ENCODE measurements around the gene STAT5B.

The STAT5B gene

DNA sequence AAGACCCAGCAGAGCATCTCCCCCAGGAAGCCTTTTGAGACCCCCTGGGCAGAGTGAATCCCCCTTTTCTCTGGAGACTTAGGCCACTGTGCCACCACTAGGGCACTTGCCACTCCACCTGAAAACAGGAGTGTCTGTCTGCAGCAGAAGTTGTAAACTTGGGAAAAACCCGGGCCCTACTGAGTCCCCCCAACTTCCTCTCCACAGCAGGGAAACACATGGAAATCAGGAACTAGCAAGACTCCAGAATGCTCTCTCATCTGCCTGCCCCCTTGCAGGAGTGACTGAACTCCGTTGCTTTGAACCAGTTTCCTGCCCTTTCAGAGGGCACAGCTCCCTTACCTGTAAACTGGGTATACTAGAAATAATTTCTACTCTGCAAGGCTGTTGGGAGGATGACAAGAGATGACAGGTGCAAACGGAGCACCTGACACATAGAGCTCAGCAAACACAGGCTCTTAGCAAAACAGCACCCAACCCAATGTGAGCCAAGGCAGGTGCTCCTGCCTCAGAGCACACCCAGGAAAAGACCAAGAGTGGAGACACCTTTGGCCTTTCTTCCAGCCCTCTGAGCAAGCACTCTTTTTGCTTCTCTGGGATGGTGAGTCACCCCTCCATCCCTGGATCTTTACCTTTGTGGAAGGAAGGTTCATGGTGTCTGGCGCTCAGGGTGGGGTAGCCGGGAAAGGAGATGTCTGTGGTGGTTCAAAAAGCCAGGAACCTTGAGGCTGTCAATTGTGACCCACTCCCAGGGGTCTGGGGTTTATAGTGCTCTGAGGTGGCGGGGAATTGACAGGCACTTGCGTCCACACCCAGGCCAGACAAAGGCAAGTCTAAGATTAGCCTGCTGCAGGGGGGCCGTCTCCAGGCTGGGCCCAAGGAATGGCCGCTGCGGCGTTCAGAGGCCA lies 91.2 kb downstream of the STAT5B start, which contains the start of gene HCRT:
Gene HCRT, minus strand, starts transcription at position 740 of the 908 bp plus-strand sequence. Its CDS starts 87 bp downstream, at position 653.
- no peaks in the 10 kb centered on the region for H3K79me1 ChIP-seq (ENCODE audit: low read length)
- H2AK5ac ChIP-seq (ENCODE audit: low read length), result no peak within 1 kb of the TSS
- H3K36me3 ChIP-seq (ENCODE audit: control insufficient read depth in 1 of 2, insufficient read depth in 2 of 2, low read length in 2 of 2), result no peaks in the 10 kb centered on the region
- peaks cover 12 to 22% of the 10 kb centered on the region in 2 experiments for H3K4me1 ChIP-seq (ENCODE audit: control insufficient read depth in 1 of 2, insufficient read depth in 2 of 2, low read length in 2 of 2)
- H4K91ac ChIP-seq (ENCODE audit: low read depth, low read length), result peak within 1 kb of the TSS; percentile 6
- H3K9ac ChIP-seq (ENCODE audit: low read length), result no peak within 1 kb of the TSS
- H3K4ac ChIP-seq (ENCODE audit: low read depth, low read length), result no peak within 1 kb of the TSS
- H3K23ac ChIP-seq (ENCODE audit: low read length), result no peak within 1 kb of the TSS
- no peaks in the 10 kb centered on the region for H3K79me2 ChIP-seq (ENCODE audit: control insufficient read depth, insufficient read depth, low read length, poor library complexity)
- H2BK120ac ChIP-seq (ENCODE audit: insufficient read depth, low read length, poor library complexity), result peak within 1 kb of the TSS; percentile 15
- peaks cover 6% of the 10 kb centered on the region for H3K9me3 ChIP-seq (ENCODE audit: insufficient read depth, low read depth, low read length)
- no peak within 1 kb of the TSS for H3K4me3 ChIP-seq (ENCODE audit: low read depth, low read length)
- no peak within 1 kb of the TSS for H2BK5ac ChIP-seq (ENCODE audit: low read depth, low read length, poor library complexity)
- DNase-seq, result no peak
- H3K27me3 ChIP-seq (ENCODE audit: insufficient read depth, low read length), result peaks cover 38% of the 10 kb centered on the region
- H2AFZ ChIP-seq (ENCODE audit: insufficient read depth, low read length, poor library complexity), result peak within 1 kb of the TSS; percentile 10
- no peak within 1 kb of the TSS for H4K12ac ChIP-seq (ENCODE audit: low read depth, low read length)
- peak within 1 kb of the TSS; percentile 83 for H3K4me2 ChIP-seq (ENCODE audit: low read length)
- no peak within 1 kb of the TSS for H3K14ac ChIP-seq (ENCODE audit: low read length)
- WGBS (ENCODE audit: extremely low coverage, insufficient coverage, insufficient read length), result no CpG with 5 or more reads among the region's 11 CpGs
- H3K27ac ChIP-seq (ENCODE audit: low read depth, low read length), result no peak within 1 kb of the TSS
- no peak within 1 kb of the TSS for H4K8ac ChIP-seq (ENCODE audit: low read depth, low read length)
- H2BK12ac ChIP-seq (ENCODE audit: low read length), result peak within 1 kb of the TSS; percentile 23
- H3K18ac ChIP-seq (ENCODE audit: low read length), result no peak within 1 kb of the TSS

DNA sequence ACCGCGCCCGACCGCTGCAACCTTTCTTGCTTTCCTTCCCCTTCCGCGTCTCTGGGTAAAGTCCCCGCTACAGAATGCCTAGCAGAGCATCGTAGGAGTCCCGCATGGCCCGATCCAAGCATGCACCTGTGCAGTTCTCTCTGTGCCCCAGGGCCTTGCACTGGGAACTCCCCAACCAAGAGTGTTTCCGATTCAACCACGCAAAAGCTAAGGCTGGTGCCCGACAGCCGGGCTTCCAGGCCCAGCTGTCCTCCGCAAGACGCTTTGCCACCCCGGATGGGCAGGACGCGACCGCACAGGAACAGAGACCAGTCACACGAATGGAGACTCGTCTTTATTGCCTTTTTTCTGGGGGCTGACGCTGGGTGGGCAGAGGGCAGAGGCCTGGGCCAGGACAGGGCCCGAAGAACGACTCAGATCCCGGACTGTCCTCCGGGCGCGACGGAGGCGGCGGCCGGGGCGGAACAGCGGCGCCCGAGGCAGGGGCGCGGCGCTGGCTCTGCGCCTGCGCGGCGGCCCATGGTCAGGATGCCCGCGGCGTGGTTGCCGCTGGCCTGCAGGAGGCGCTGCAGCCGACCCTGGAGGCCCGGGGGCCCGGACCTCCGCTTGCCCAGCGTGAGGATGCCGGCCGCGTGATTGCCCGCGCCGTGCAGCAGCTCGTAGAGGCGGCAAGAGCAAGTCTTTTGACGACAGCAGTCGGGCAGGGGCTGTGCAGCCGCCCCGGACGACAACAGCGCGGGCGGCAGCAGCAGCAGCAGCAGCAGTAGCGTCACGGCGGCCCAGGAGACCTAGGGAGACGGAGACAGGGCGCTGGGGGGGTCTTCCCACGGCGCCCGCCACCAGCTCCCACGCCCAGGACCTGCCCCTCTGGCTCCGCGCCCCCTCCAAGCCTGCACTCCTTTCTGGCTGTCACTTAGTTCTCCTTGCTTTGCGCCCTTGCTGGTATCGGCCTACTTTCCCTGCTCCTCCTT lies 92.2 kb downstream of the STAT5B start:
- WGBS (ENCODE audit: extremely low coverage, insufficient coverage, insufficient read length), result no CpG with 5 or more reads among the region's 83 CpGs
- no peak overlapping the region for H2AK5ac ChIP-seq (ENCODE audit: low read length)

DNA sequence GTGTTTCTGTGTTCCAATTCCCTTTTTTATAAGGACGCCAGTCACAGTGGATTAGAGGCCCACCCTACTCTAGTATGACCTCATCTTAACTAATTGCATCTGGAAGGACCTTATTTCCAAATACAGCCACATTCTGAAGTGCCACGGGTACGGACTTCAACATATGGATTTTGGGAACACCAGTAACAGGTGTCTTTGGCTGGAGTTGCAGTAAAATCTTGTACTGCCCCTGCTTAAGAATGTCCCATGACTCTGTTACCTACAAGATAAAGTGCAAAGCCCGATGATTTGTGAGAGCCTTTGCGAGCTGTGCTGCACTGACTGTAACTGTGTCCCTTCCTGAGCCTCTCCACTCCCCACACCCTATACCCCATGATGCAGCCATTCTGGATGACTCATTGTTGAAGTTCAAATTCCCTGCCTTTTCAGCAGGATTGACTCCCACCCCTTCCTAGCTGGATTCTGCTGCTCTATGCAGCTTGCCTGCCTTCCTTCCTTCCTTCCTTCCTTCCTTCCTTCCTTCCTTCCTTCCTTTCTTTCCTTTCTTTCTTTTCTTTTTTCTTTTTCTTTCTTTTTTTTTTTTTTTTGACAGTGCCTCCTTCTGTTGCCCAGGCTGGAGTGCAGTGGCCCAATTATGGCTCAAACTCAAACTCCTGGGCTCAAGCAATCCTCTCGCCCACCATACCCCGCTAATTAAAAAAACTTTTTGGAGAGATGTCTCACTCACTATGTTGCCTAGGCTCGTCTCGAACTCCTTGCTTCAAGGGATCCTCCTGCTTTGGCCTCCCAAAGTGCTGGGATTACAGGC lies 93.1 kb downstream of the STAT5B start:
- Histone ChIP-seq H3K18ac (ENCODE audit: low read length) (no peak overlapping the region), H2AFZ (ENCODE audit: insufficient read depth, low read length, poor library complexity) (no peak overlapping the region), H3K36me3 (ENCODE audit: control insufficient read depth in 1 of 2, insufficient read depth in 2 of 2, low read length in 2 of 2) (no peaks in the 10 kb centered on the region), H3K4me2 (ENCODE audit: low read length) (no peak overlapping the region), H2BK5ac (ENCODE audit: low read depth, low read length, poor library complexity) (no peak overlapping the region), H2AK5ac (ENCODE audit: low read length) (no peak overlapping the region), H3K23ac (ENCODE audit: low read length) (no peak overlapping the region), H3K14ac (ENCODE audit: low read length) (no peak overlapping the region), H3K4ac (ENCODE audit: low read depth, low read length) (no peak overlapping the region), H3K9me3 (ENCODE audit: insufficient read depth, low read depth, low read length) (peaks cover 9% of the 10 kb centered on the region), H3K79me2 (ENCODE audit: control insufficient read depth, insufficient read depth, low read length, poor library complexity) (no peaks in the 10 kb centered on the region), H3K4me1 (ENCODE audit: control insufficient read depth in 1 of 2, insufficient read depth in 2 of 2, low read length in 2 of 2) (peaks cover 12 to 22% of the 10 kb centered on the region in 2 experiments), H2BK120ac (ENCODE audit: insufficient read depth, low read length, poor library complexity) (no peak overlapping the region), H3K27ac (ENCODE audit: low read depth, low read length) (no peak overlapping the region), H4K12ac (ENCODE audit: low read depth, low read length) (no peak overlapping the region), H3K27me3 (ENCODE audit: insufficient read depth, low read length) (peaks cover 38% of the 10 kb centered on the region), H3K9ac (ENCODE audit: low read length) (no peak overlapping the region), H4K91ac (ENCODE audit: low read depth, low read length) (no peak overlapping the region), H4K8ac (ENCODE audit: low read depth, low read length) (no peak overlapping the region), H3K79me1 (ENCODE audit: low read length) (no peaks in the 10 kb centered on the region), H2BK12ac (ENCODE audit: low read length) (no peak overlapping the region), H3K4me3 (ENCODE audit: low read depth, low read length) (no peak overlapping the region)
- WGBS (ENCODE audit: extremely low coverage, insufficient coverage, insufficient read length), result no CpG with 5 or more reads among the region's 9 CpGs
- DNase-seq, result no peak

More for the DNA sequence above, 92.2 kb downstream of the STAT5B start:
- Histone ChIP-seq H2BK5ac (ENCODE audit: low read depth, low read length, poor library complexity) (no peak overlapping the region), H3K4me1 (ENCODE audit: control insufficient read depth in 1 of 2, insufficient read depth in 2 of 2, low read length in 2 of 2) (peaks cover 12 to 22% of the 10 kb centered on the region in 2 experiments), H3K9ac (ENCODE audit: low read length) (no peak overlapping the region), H3K27ac (ENCODE audit: low read depth, low read length) (no peak overlapping the region), H3K27me3 (ENCODE audit: insufficient read depth, low read length) (peaks cover 38% of the 10 kb centered on the region), H3K79me1 (ENCODE audit: low read length) (no peaks in the 10 kb centered on the region), H3K4me2 (ENCODE audit: low read length) (peak overlapping the region; percentile 83), H2BK120ac (ENCODE audit: insufficient read depth, low read length, poor library complexity) (peak overlapping the region; percentile 15), H4K8ac (ENCODE audit: low read depth, low read length) (no peak overlapping the region), H3K9me3 (ENCODE audit: insufficient read depth, low read depth, low read length) (peaks cover 6% of the 10 kb centered on the region), H3K4ac (ENCODE audit: low read depth, low read length) (no peak overlapping the region), H2BK12ac (ENCODE audit: low read length) (peak overlapping the region; percentile 23), H3K4me3 (ENCODE audit: low read depth, low read length) (peak overlapping the region; percentile 51), H3K14ac (ENCODE audit: low read length) (no peak overlapping the region), H3K23ac (ENCODE audit: low read length) (no peak overlapping the region), H3K18ac (ENCODE audit: low read length) (no peak overlapping the region), H2AFZ (ENCODE audit: insufficient read depth, low read length, poor library complexity) (peak overlapping the region; percentile 10), H3K79me2 (ENCODE audit: control insufficient read depth, insufficient read depth, low read length, poor library complexity) (no peaks in the 10 kb centered on the region), H3K36me3 (ENCODE audit: control insufficient read depth in 1 of 2, insufficient read depth in 2 of 2, low read length in 2 of 2) (no peaks in the 10 kb centered on the region), H4K91ac (ENCODE audit: low read depth, low read length) (peak overlapping the region; percentile 6), H4K12ac (ENCODE audit: low read depth, low read length) (no peak overlapping the region)
- peak; percentile 51 to 74 for DNase-seq

DNA sequence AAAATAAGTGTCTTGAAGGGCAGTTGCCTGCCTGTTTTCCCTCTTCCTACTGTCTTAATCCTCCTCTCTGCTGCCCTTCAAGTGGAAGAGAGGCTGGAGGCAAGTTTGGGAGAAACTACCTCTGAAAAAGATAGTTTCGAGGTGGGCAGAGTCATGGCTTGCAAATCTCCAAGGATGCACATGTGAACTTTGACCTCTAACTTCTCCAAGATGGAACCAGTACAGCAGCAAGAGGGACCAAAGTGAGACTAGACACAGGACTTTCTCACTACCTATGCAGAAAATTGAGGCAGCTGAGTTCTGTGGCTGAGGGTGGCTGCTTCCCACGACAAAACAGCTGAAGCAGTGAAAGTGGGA lies 94.4 kb downstream of the STAT5B start:
- Histone ChIP-seq H3K36me3 (ENCODE audit: control insufficient read depth in 1 of 2, insufficient read depth in 2 of 2, low read length in 2 of 2) (no peaks in the 10 kb centered on the region), H2AFZ (ENCODE audit: insufficient read depth, low read length, poor library complexity) (no peak overlapping the region), H3K27ac (ENCODE audit: low read depth, low read length) (no peak overlapping the region), H3K4me3 (ENCODE audit: low read depth, low read length) (no peak overlapping the region), H3K9me3 (ENCODE audit: insufficient read depth, low read depth, low read length) (peaks cover 9% of the 10 kb centered on the region), H3K4ac (ENCODE audit: low read depth, low read length) (no peak overlapping the region), H3K79me2 (ENCODE audit: control insufficient read depth, insufficient read depth, low read length, poor library complexity) (no peaks in the 10 kb centered on the region), H2AK5ac (ENCODE audit: low read length) (no peak overlapping the region), H3K4me2 (ENCODE audit: low read length) (no peak overlapping the region), H4K8ac (ENCODE audit: low read depth, low read length) (no peak overlapping the region), H2BK5ac (ENCODE audit: low read depth, low read length, poor library complexity) (no peak overlapping the region), H3K14ac (ENCODE audit: low read length) (no peak overlapping the region), H4K12ac (ENCODE audit: low read depth, low read length) (no peak overlapping the region), H3K23ac (ENCODE audit: low read length) (no peak overlapping the region), H2BK12ac (ENCODE audit: low read length) (no peak overlapping the region), H3K9ac (ENCODE audit: low read length) (no peak overlapping the region), H3K27me3 (ENCODE audit: insufficient read depth, low read length) (peaks cover 38% of the 10 kb centered on the region), H4K91ac (ENCODE audit: low read depth, low read length) (no peak overlapping the region), H3K18ac (ENCODE audit: low read length) (no peak overlapping the region), H3K79me1 (ENCODE audit: low read length) (no peaks in the 10 kb centered on the region), H3K4me1 (ENCODE audit: control insufficient read depth in 1 of 2, insufficient read depth in 2 of 2, low read length in 2 of 2) (peaks cover 12 to 22% of the 10 kb centered on the region in 2 experiments), H2BK120ac (ENCODE audit: insufficient read depth, low read length, poor library complexity) (no peak overlapping the region)
- no CpG with 5 or more reads among the region's 2 CpGs for WGBS (ENCODE audit: extremely low coverage, insufficient coverage, insufficient read length)
- no peak for DNase-seq
